Endothelial cell of umbilical vein (primary cell): ENCODE results near the gene VCL. TPM values are rescaled to one million over a fixed set of nuclear protein-coding genes. Genes with fewer than 3 reads are reported as not detected.

ENCODE experiments used
- BruUV-seq: library from RNA; stranded (reverse); fragments of 400-500 nt; replicated peaks from 2 replicates; lab custom pipeline; 2021; lab: Mats Ljungman, UMichigan
- CTCF ChIA-PET: fragments of 300-600, 350-600 bp; sonication (Branson Sonifier 250); formaldehyde crosslinking; loops from one replicate; lab custom pipeline; 2021; ENCODE audit warnings: antibody characterized with exemption, inconsistent platforms; lab: Charles Lee
- POLR2A ChIA-PET: fragments of 300-600, 350-600 bp; sonication (Branson Sonifier 250); formaldehyde crosslinking; loops from one replicate; lab custom pipeline; 2021; ENCODE audit warnings: antibody characterized with exemption, inconsistent platforms; lab: Charles Lee
- DNase-seq: peaks from one replicate; pipeline ENCODE4 v3.0.0-alpha.2; 2011; ENCODE audit warnings: low read depth, low spot score
- FAIRE-seq: peaks from 2 replicates; lab custom pipeline; 2011; peaks lifted over from hg19 to GRCh38; lab: Jason Lieb, UNC
- H2AFZ ChIP-seq: 2 replicates; pipeline ENCODE4 v1.6.0; 2012; ENCODE audit warnings: low read depth, low read length, control low read depth, inconsistent platforms
- H3K27ac ChIP-seq: 2 replicates; pipeline ENCODE4 v1.5.1; 2011; ENCODE audit warnings: low read depth, mild to moderate bottlenecking, control low read depth, low read length, moderate library complexity; ENCODE audit not compliant: insufficient read depth
- H3K27me3 ChIP-seq, 2 experiments: 2 replicates each; pipeline versions ENCODE4 v1.6.0 to v1.6.1; 2011; ENCODE audit warnings: low read length in 2 of 2, mixed read lengths in 1 of 2; ENCODE audit not compliant: control insufficient read depth in 2 of 2, insufficient read depth in 2 of 2
- H3K36me3 ChIP-seq, 2 experiments: 2 replicates in 1 of 2; 3 replicates in 1 of 2; pipeline ENCODE4 v1.5.1; 2011; ENCODE audit warnings: low read length in 2 of 2, mild to moderate bottlenecking in 1 of 2, moderate library complexity in 1 of 2; ENCODE audit not compliant: control insufficient read depth in 2 of 2, insufficient read depth in 2 of 2; ENCODE audit errors: extremely low read depth in 1 of 2
- H3K4me1 ChIP-seq: 3 replicates; pipeline ENCODE4 v1.5.1; 2011; ENCODE audit warnings: mild to moderate bottlenecking, low read length; ENCODE audit not compliant: control insufficient read depth, insufficient read depth; ENCODE audit errors: extremely low read depth
- H3K4me2 ChIP-seq: 2 replicates; pipeline ENCODE4 v1.6.1; 2011; ENCODE audit warnings: low read length, control low read depth, mixed read lengths; ENCODE audit not compliant: insufficient read depth
- H3K4me3 ChIP-seq, 3 experiments: fragments of 200-600 bp in 1 of 3; sonication (generic), shearing (Covaris generic) in 1 of 3; replicated peaks in 1 of 3; 2 replicates each; pipeline ENCODE4 v1.5.1; 2011 to 2016; ENCODE audit warnings: control low read depth in 3 of 3, low read length in 3 of 3, mild to moderate bottlenecking in 2 of 3, inconsistent platforms in 1 of 3, low read depth in 1 of 3, moderate library complexity in 1 of 3; ENCODE audit not compliant: insufficient read depth in 1 of 3
- H3K79me2 ChIP-seq: 2 replicates; pipeline ENCODE4 v1.6.0; 2012; ENCODE audit warnings: low read length, inconsistent platforms; ENCODE audit not compliant: control insufficient read depth, insufficient read depth
- H3K9ac ChIP-seq: replicated peaks from 2 replicates; pipeline ENCODE3; 2011; ENCODE audit warnings: low read length, control low read depth; ENCODE audit not compliant: insufficient read depth; ENCODE audit errors: extremely low read depth
- H3K9me1 ChIP-seq: replicated peaks from 3 replicates; pipeline ENCODE4 v1.6.0; 2011; ENCODE audit warnings: mild to moderate bottlenecking, low read length; ENCODE audit not compliant: control insufficient read depth, insufficient read depth; ENCODE audit errors: extremely low read depth
- H3K9me3 ChIP-seq: replicated peaks from 2 replicates; pipeline ENCODE4 v1.5.1; 2012; ENCODE audit warnings: low read length, inconsistent platforms; ENCODE audit not compliant: control insufficient read depth, insufficient read depth
- H4K20me1 ChIP-seq: replicated peaks from 2 replicates; pipeline ENCODE3; 2011; ENCODE audit warnings: mild to moderate bottlenecking, low read length; ENCODE audit not compliant: control insufficient read depth, insufficient read depth; ENCODE audit errors: extremely low read depth
- CTCF ChIP-seq, 2 donors: IDR thresholded peaks; 1 replicate in 1 of 2; 2 replicates in 1 of 2; pipeline ENCODE4 v1.5.1; 2011; ENCODE audit warnings: low read length in 2 of 2, mild to moderate bottlenecking in 2 of 2, moderate library complexity in 2 of 2, control low read depth in 1 of 2, inconsistent platforms in 1 of 2, low read depth in 1 of 2; ENCODE audit not compliant: insufficient read depth in 1 of 2; ENCODE audit errors: extremely low read depth in 1 of 2
- FOS ChIP-seq: IDR thresholded peaks from 2 replicates; pipeline ENCODE4 v1.6.1; 2011; ENCODE audit warnings: mild to moderate bottlenecking, low read length, moderate library complexity, borderline replicate concordance; ENCODE audit not compliant: insufficient read depth
- GATA2 ChIP-seq: IDR thresholded peaks from 2 replicates; pipeline ENCODE4 v1.7.0; 2011; ENCODE audit warnings: low read depth, mild to moderate bottlenecking, moderate library complexity, mixed read lengths, low read length; ENCODE audit not compliant: insufficient read length, insufficient read depth
- JUN ChIP-seq: IDR thresholded peaks from 2 replicates; pipeline ENCODE4 v1.6.1; 2011; ENCODE audit warnings: borderline replicate concordance, low read depth; ENCODE audit not compliant: insufficient read length, insufficient read depth
- MAX ChIP-seq: IDR thresholded peaks from 2 replicates; pipeline ENCODE4 v1.6.1; 2011; ENCODE audit not compliant: insufficient read depth, insufficient read length
- MYC ChIP-seq: IDR thresholded peaks from one replicate; pipeline ENCODE4 v1.6.1; 2011; ENCODE audit warnings: mild to moderate bottlenecking, low read depth, low read length
- POLR2A ChIP-seq: IDR thresholded peaks from 2 replicates; pipeline ENCODE4 v1.6.1; 2012; ENCODE audit warnings: low read depth, mild to moderate bottlenecking, control low read depth, low read length
- POLR2AphosphoS5 ChIP-seq: IDR thresholded peaks from 2 replicates; pipeline ENCODE4 v1.6.1; 2012; ENCODE audit warnings: low read depth, mild to moderate bottlenecking, control low read depth, low read length, moderate library complexity; ENCODE audit not compliant: insufficient read depth
- dilution Hi-C: fragments of 300-500 bp; cut with MboI; formaldehyde crosslinking; loops from one replicate; pipeline ENCODE4 v1.15.0; 2019; ENCODE audit warnings: low sequenced_read_pairs; ENCODE audit not compliant: extremely low pct_ligation_motif_present
- intact Hi-C: fragments of 100-400 bp; cut with micrococcal nuclease; formaldehyde crosslinking; loops from one replicate; pipeline ENCODE4 v1.10.0; 2022
- polyA plus RNA-seq, 4 experiments: library from polyadenylated mRNA; depleted of rRNA in 3 of 4; stranded (reverse) in 3 of 4; unstranded in 1 of 4; fragments of >200 nt; gene quantifications; 2 replicates each; pipeline versions ENCODE4 v1.2.1 to v1.2.3, GENCODE V29; 2011 to 2012; ENCODE audit warnings: missing spikeins in 1 of 4
- total RNA-seq: library from RNA; stranded (reverse); gene quantifications from 2 replicates; pipeline ENCODE4 v1.2.3, GENCODE V29; 2021

VCL gene
- total and polyA plus RNA-seq, 2 donors (not counting 3 experiments of a cell fraction or from before 2014, with no cell fraction given) = 95.4 to 231 TPM

GRCh38 chr10:73965890-73966768, 31.8 kb upstream of the VCL start:
- DNase-seq (peak; percentile 94), FAIRE-seq (peak; percentile 77)
- Histone ChIP-seq H3K27ac (peak overlapping the region; percentile 73), H3K36me3 (no peaks in the 10 kb centered on the region), H3K9me1 (no peaks in the 10 kb centered on the region), H3K4me1 (peaks cover 30% of the 10 kb centered on the region), H3K9ac (peak overlapping the region; percentile 62), H3K4me2 (peak overlapping the region; percentile 62), H4K20me1 (no peaks in the 10 kb centered on the region), H3K79me2 (no peaks in the 10 kb centered on the region), H3K27me3 (no peaks in the 10 kb centered on the region), H3K9me3 (no peaks in the 10 kb centered on the region), H3K4me3 (peak overlapping the region in 1 of 3 experiments; percentile 7), H2AFZ (peak overlapping the region; percentile 68)
- ChIA-PET CTCF (interaction anchor here (1.0 to 4.9 kb wide), 13 partner anchors 9 to 115 kb away, joined by 3 to 32 read pairs (median 4); partner anchors contain the start of gene VCL), POLR2A (interaction anchor here (0.6 to 1.9 kb wide), 5 partner anchors 10 to 79 kb away, joined by 3 to 22 read pairs (median 4); partner anchors contain the start of gene VCL)
- dilution Hi-C loops (no loop called here), intact Hi-C loops (loop anchor here (1.0 to 2.0 kb wide), 3 partner anchors 26 to 59 kb away; no protein-coding TSS in a partner anchor)
- TF ChIP-seq MAX (peak; percentile 20), CTCF (IDR thresholded peaks at IDR 0.05; ENCODE audit: extremely low read depth in 1 of 2, insufficient read depth in 1 of 2, low read depth in 1 of 2, low read length in 2 of 2) (no peak), GATA2 (peak; percentile 27), POLR2AphosphoS5 (peak; percentile 60), FOS (peak; percentile 92), MYC (no peak), POLR2A (no peak), JUN (peak; percentile 81)
- BruUV-seq = TSS peak; percentile 79
